ENCODE measurements around the gene MAGIX. TPM values are rescaled to one million over a fixed set of nuclear protein-coding genes. Genes with fewer than 3 reads are reported as not detected.
"Not testable (repeated sequence)": the region's sequence is repeated elsewhere in the genome, so short reads cannot be mapped to it uniquely, and the experiment has no call there.

MAGIX gene
- total and polyA plus RNA-seq, 10 donors = 0.89 to 4.3 (median 1.4) TPM

DNA sequence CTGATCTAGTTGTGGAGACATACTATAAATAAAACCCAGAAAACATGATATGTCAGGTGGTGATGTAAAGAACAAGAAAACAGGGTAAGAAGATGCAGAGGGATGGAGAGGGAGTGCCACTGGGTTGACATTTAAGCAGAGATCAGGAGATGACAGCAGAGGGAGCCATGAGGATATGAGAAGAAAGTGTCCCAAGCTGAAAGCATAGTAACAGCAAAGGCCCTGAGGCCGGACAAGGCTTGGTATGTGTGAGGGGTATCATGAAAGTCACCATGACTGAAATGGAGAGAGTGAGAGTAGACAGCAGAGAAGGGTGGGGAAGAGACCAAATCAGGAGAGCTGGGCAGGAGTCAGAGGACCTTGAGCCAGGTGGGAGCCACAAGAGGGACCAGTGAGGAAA lies 42.5 kb upstream of the MAGIX start:
- 70 to 90% (median 82%) methylated on average over 1 of the region's 1 CpG for WGBS, 5 donors
- intact Hi-C loops (cut with DNase I; ENCODE audit: low total_unique reads) = no loop called here
- TF ChIP-seq, protein P1, sequence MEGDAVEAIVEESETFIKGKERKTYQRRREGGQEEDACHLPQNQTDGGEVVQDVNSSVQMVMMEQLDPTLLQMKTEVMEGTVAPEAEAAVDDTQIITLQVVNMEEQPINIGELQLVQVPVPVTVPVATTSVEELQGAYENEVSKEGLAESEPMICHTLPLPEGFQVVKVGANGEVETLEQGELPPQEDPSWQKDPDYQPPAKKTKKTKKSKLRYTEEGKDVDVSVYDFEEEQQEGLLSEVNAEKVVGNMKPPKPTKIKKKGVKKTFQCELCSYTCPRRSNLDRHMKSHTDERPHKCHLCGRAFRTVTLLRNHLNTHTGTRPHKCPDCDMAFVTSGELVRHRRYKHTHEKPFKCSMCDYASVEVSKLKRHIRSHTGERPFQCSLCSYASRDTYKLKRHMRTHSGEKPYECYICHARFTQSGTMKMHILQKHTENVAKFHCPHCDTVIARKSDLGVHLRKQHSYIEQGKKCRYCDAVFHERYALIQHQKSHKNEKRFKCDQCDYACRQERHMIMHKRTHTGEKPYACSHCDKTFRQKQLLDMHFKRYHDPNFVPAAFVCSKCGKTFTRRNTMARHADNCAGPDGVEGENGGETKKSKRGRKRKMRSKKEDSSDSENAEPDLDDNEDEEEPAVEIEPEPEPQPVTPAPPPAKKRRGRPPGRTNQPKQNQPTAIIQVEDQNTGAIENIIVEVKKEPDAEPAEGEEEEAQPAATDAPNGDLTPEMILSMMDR (IDR thresholded peaks at IDR 0.05 in 8 of 11, conservative IDR thresholded peaks at IDR 0.05 in 3 of 11) = no peak
- TF ChIP-seq POLR2A (IDR thresholded peaks at IDR 0.05) (no peak), POLR2AphosphoS5 (IDR thresholded peaks at IDR 0.05) (no peak)
- peaks cover 0 to 30% (median 12%) of the 10 kb centered on the region in 6 donors for H3K4me1 ChIP-seq
- H3K27ac ChIP-seq = no peak overlapping the region
- no peaks in the 10 kb centered on the region for H3K27me3 ChIP-seq (replicated peaks in 1 of 7)
- H3K36me3 ChIP-seq = peaks cover 0 to 73% (median 34%) of the 10 kb centered on the region in 6 donors
- H3K9me3 ChIP-seq = no peaks in the 10 kb centered on the region
- no peak overlapping the region for H3K4me3 ChIP-seq
- no peak for DNase-seq

DNA sequence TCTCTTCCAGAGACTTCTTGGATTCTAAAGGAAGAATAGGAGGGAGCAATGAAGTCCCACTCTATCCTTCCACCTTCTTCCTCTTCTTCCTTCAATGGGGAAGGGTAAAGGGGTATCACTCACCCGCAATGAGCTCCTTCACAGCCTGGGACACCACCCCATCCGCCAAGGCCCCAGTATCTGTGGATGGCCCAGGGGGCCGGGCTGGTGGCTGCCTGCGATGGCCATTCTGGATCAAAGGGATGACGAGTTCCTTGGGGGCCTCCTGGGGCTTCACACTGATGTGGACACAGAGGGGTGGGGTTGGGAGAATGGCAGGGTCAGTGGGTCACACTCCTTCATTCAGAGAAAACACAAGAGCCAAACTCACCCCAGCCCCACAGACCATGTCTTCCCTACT lies 40.1 kb upstream of the MAGIX start:
- peaks cover 0 to 26% (median 12%) of the 10 kb centered on the region in 6 donors for H3K4me1 ChIP-seq
- H3K36me3 ChIP-seq = peaks cover 0 to 49% (median 16%) of the 10 kb centered on the region in 6 donors
- TF ChIP-seq POLR2A (IDR thresholded peaks at IDR 0.05) = no peak
- TF ChIP-seq, protein P1 (IDR thresholded peaks at IDR 0.05 in 8 of 11, conservative IDR thresholded peaks at IDR 0.05 in 3 of 11) = no peak
- no peak for TF ChIP-seq POLR2AphosphoS5 (IDR thresholded peaks at IDR 0.05)
- intact Hi-C loops (cut with DNase I; ENCODE audit: low total_unique reads) = no loop called here
- no peak for DNase-seq
- H3K4me3 ChIP-seq = peak overlapping the region in 7 of 8 donors; percentile 45 to 89 (median 63)
- no peaks in the 10 kb centered on the region for H3K9me3 ChIP-seq
- WGBS, 5 donors = 80 to 95% (median 88%) methylated on average over 2 to 5 of the region's 5 CpGs
- H3K27ac ChIP-seq = no peak overlapping the region
- H3K27me3 ChIP-seq (replicated peaks in 1 of 7) = no peaks in the 10 kb centered on the region

GRCh38 chrX:49127742-49128258 lies 34.8 kb upstream of the MAGIX start:
- DNase-seq; H3K36me3 ChIP-seq; H3K27me3 ChIP-seq (replicated peaks in 1 of 7); H3K4me3 ChIP-seq; H3K9me3 ChIP-seq; intact Hi-C loops (cut with DNase I; ENCODE audit: low total_unique reads); H3K27ac ChIP-seq; H3K4me1 ChIP-seq: not testable (repeated sequence)
- 35 to 75% (median 55%) methylated on average over 11 to 13 of the region's 13 CpGs for WGBS, 5 donors

GRCh38 chrX:49129427-49129826 lies 33.1 kb upstream of the MAGIX start:
- no peaks in the 10 kb centered on the region for H3K9me3 ChIP-seq
- intact Hi-C loops (cut with DNase I; ENCODE audit: low total_unique reads) = no loop called here
- TF ChIP-seq POLR2A (IDR thresholded peaks at IDR 0.05) = no peak
- TF ChIP-seq, protein P1 (IDR thresholded peaks at IDR 0.05 in 8 of 11, conservative IDR thresholded peaks at IDR 0.05 in 3 of 11) = no peak
- TF ChIP-seq POLR2AphosphoS5 (IDR thresholded peaks at IDR 0.05) = no peak
- DNase-seq = no peak
- H3K4me3 ChIP-seq = no peak overlapping the region
- no peaks in the 10 kb centered on the region for H3K36me3 ChIP-seq
- no peaks in the 10 kb centered on the region for H3K27me3 ChIP-seq (replicated peaks in 1 of 7)
- H3K4me1 ChIP-seq = no peaks in the 10 kb centered on the region
- no peak overlapping the region for H3K27ac ChIP-seq
- 15 to 57% (median 30%) methylated on average over 4 of the region's 4 CpGs for WGBS, 5 donors

DNA sequence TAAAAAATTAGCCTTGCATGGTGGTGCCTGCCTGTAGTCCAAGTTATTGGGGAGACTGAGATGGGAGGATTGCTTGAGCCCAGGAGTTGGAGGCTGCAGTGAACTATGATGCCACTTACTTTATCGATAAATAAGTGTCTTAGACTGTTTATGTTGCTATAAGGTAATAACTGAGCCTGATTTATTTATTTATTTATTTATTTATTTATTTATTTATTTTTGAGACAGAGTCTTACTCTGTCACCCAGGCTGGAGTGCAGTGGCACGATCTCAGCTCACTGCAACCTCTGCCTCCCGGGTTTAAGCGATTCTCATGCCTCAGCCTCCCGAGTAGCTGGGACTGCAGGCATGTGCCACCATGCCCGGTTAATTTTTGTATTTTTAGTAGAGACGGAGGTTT lies 30.3 kb upstream of the MAGIX start:
- H3K9me3 ChIP-seq; H3K27ac ChIP-seq; H3K27me3 ChIP-seq (replicated peaks in 1 of 7); DNase-seq; H3K4me3 ChIP-seq; H3K36me3 ChIP-seq; intact Hi-C loops (cut with DNase I; ENCODE audit: low total_unique reads); H3K4me1 ChIP-seq: not testable (repeated sequence)
- 88 to 98% (median 94%) methylated on average over 7 of the region's 7 CpGs for WGBS, 5 donors

All from spleen (tissue), 11 donors.